Gastroesophageal sphincter (tissue), 4 donors: ENCODE data around the gene TNFRSF14. TPM values are rescaled to one million over a fixed set of nuclear protein-coding genes. Genes with fewer than 3 reads are reported as not detected.
A peak's percentile ranks its signal among the peaks of the same experiment; 100 is the strongest.

ENCODE experiments used
- ATAC-seq: fragments of 150-250 bp; one replicate; pipeline ENCODE4 v1.9.1; 2016; ENCODE audit warnings: mild to moderate bottlenecking, moderate library complexity
- H3K27ac ChIP-seq, 4 donors: fragments of 200-600 bp; sonication (generic) in 3 of 4; 1 replicate in 3 of 4; 2 replicates in 1 of 4; pipeline ENCODE4 v1.5.1; 2016 to 2019
- H3K27me3 ChIP-seq: fragments of 200-600 bp; sonication (generic); one replicate; pipeline ENCODE4 v1.5.1; 2019
- H3K36me3 ChIP-seq, 2 donors: fragments of 200-600 bp; sonication (generic); one replicate each; pipeline ENCODE4 v1.5.1; 2019; ENCODE audit warnings: control low read depth in 1 of 2
- H3K4me1 ChIP-seq, 3 donors: fragments of 200-600 bp; sonication (generic); 1 replicate in 2 of 3; 2 replicates in 1 of 3; pipeline ENCODE4 v1.5.1; 2016 to 2019; ENCODE audit warnings: control low read depth in 2 of 3
- H3K4me3 ChIP-seq, 2 donors: fragments of 200-600 bp; sonication (generic); one replicate each; pipeline ENCODE4 v1.5.1; 2019; ENCODE audit warnings: mild to moderate bottlenecking in 1 of 2, moderate library complexity in 1 of 2
- H3K9me3 ChIP-seq, 3 donors: fragments of 200-600 bp; sonication (generic); one replicate each; pipeline ENCODE4 v1.5.1; 2017 to 2019; ENCODE audit warnings: control low read depth in 2 of 3
- EP300 ChIP-seq: sonication (generic); formaldehyde crosslinking; IDR thresholded peaks from one replicate; pipeline ENCODE4 v1.6.1; 2017; ENCODE audit warnings: antibody characterized with exemption, mild to moderate bottlenecking
- POLR2A ChIP-seq, 2 donors: fragments of 450-650 bp; IDR thresholded peaks; one replicate each; pipeline ENCODE4 v1.6.1; 2017; ENCODE audit warnings: antibody characterized with exemption in 2 of 2, mild to moderate bottlenecking in 2 of 2, moderate library complexity in 1 of 2
- POLR2AphosphoS5 ChIP-seq: sonication (generic); formaldehyde crosslinking; IDR thresholded peaks from one replicate; pipeline ENCODE4 v1.6.1; 2017; ENCODE audit warnings: antibody characterized with exemption
- WGBS, 2 donors: methylation state at CpG; one replicate each; pipeline ENCODE4 v1.1.5; 2018; ENCODE audit warnings: low coverage in 1 of 2; 5-methylcytosine and 5-hydroxymethylcytosine counted together
- total RNA-seq, 4 donors: library from RNA; depleted of rRNA; stranded (reverse); fragments of >200 nt; gene quantifications; one replicate each; pipeline ENCODE4 v1.1.0, GENCODE V29; 2016
- TF ChIP-seq, protein P1 (sequence below), 4 experiments: fragments of 200-600 bp in 2 of 4; fragments of 450-650 bp in 2 of 4; sonication (generic) in 1 of 4; IDR thresholded peaks; one replicate each; pipeline ENCODE4 v1.5.1; 2017 to 2019; ENCODE audit warnings: antibody characterized with exemption in 4 of 4, mild to moderate bottlenecking in 2 of 4, moderate library complexity in 2 of 4

The TNFRSF14 gene
- total RNA-seq, 4 donors from 2014 or later, result 23.0 to 81.6 (median 36.9) TPM

DNA sequence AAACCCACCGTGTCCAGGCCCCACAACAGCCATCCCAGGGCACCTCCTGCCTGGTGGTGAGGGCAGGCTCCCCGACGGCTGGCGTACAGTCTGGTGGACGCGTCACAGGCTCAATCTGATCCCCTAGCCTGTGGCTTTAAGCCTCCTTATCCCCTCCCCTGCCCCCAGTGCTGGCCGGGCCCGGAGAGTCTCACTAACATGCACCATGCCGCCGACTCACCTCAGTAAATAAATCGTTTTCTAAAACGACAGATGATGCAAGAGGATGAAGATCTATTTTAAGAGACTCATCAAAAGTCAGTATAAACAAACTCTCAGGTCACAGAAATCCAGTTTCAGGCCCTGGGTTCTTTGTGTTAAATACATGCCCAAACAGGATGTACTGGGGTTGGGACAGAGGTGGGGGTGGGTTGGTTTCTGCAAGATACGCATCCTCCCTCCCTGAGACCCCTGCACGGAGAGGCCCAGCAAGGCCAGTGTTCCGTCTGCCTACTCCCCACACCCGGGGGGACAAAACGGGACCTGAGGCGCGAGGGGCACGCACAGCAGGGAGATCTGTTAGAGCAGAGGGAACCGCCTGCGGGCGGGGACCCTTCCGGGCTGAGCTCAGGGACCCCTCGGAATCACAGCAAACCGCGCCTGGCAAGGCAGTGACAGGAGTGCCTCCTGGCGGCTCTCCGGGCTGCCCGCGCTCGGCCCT is 32.8 kb upstream of the TNFRSF14 start:
- no peak for TF ChIP-seq POLR2AphosphoS5
- no peak for TF ChIP-seq POLR2A (IDR thresholded peaks at IDR 0.05)
- TF ChIP-seq, protein P1, sequence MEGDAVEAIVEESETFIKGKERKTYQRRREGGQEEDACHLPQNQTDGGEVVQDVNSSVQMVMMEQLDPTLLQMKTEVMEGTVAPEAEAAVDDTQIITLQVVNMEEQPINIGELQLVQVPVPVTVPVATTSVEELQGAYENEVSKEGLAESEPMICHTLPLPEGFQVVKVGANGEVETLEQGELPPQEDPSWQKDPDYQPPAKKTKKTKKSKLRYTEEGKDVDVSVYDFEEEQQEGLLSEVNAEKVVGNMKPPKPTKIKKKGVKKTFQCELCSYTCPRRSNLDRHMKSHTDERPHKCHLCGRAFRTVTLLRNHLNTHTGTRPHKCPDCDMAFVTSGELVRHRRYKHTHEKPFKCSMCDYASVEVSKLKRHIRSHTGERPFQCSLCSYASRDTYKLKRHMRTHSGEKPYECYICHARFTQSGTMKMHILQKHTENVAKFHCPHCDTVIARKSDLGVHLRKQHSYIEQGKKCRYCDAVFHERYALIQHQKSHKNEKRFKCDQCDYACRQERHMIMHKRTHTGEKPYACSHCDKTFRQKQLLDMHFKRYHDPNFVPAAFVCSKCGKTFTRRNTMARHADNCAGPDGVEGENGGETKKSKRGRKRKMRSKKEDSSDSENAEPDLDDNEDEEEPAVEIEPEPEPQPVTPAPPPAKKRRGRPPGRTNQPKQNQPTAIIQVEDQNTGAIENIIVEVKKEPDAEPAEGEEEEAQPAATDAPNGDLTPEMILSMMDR (IDR thresholded peaks at IDR 0.05), result no peak
- no peak for TF ChIP-seq EP300
- Histone ChIP-seq H3K4me3 (no peak overlapping the region), H3K9me3 (no peaks in the 10 kb centered on the region), H3K27ac (peak overlapping the region in 1 of 4 donors; percentile 0), H3K27me3 (peaks cover 12% of the 10 kb centered on the region), H3K4me1 (peaks cover 0 to 50% (median 24%) of the 10 kb centered on the region in 3 donors), H3K36me3 (peaks cover 0 to 33% of the 10 kb centered on the region in 2 donors)
- WGBS, 2 donors, result 41 to 57% methylated on average over 3 to 5 of the region's 32 CpGs
- no peak for ATAC-seq

DNA sequence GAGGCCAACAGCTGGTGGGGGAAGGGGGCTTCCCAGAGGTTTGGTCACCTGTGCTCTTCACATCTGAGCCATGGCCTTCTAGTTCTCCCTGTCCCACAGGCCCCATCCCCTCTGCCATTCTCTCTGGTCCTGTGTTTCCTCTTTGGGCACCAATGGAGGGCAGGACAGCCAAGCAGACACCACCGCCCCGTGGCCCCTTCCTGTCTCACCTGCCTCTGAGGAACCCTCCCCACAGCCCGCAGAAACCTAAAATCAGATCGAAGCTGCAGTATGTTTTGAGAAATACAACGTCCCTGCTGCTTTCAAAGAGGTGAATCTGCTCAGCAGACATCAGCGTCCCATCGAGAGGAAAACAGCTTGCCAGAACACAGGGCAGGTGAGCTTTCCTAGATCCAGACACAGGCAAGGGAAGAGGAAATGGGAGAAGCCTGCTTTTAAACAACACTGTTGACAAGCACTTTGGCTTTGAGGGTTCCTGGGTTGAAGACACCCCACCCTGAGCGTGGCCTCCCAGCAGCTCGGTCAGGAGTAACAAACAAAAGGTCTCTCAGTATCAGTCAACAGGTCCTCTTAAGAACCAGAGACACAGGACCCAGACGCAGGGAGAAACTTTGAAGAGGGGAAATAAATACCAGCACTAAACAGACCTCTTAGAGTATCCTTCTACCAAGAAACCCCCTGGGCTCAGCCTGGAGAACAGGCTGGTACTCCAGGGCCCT is 32.1 kb upstream of the TNFRSF14 start:
- WGBS, 2 donors, result 81% methylated on average over 6 of the region's 10 CpGs; no CpG with 5 or more reads in 1 of the 2 donors

GRCh38 chr1:2525572-2525919 is 30.6 kb upstream of the TNFRSF14 start:
- Histone ChIP-seq H3K27me3 (peaks cover 35% of the 10 kb centered on the region), H3K27ac (peak overlapping the region in 3 of 4 donors; percentile 82 to 94 (median 84)), H3K4me3 (peak overlapping the region; percentile 78 to 89), H3K9me3 (no peaks in the 10 kb centered on the region), H3K36me3 (peaks cover 0 to 11% of the 10 kb centered on the region in 2 donors), H3K4me1 (peaks cover 0 to 72% (median 35%) of the 10 kb centered on the region in 3 donors)
- WGBS, 2 donors, result 0% methylated on average over 1 of the region's 20 CpGs; no CpG with 5 or more reads in 1 of the 2 donors
- TF ChIP-seq POLR2A (IDR thresholded peaks at IDR 0.05) (no peak), POLR2AphosphoS5 (no peak), EP300 (no peak)
- TF ChIP-seq, protein P1 (IDR thresholded peaks at IDR 0.05), result no peak
- no peak for ATAC-seq

More for the DNA sequence above, 32.1 kb upstream of the TNFRSF14 start:
- Histone ChIP-seq H3K27ac (peak overlapping the region in 1 of 4 donors; percentile 0), H3K4me3 (peak overlapping the region in 1 of 2 donors; percentile 89), H3K27me3 (peaks cover 20% of the 10 kb centered on the region), H3K36me3 (peaks cover 0 to 26% of the 10 kb centered on the region in 2 donors), H3K9me3 (no peaks in the 10 kb centered on the region), H3K4me1 (peaks cover 0 to 57% (median 27%) of the 10 kb centered on the region in 3 donors)
- TF ChIP-seq POLR2AphosphoS5, result no peak
- TF ChIP-seq EP300, result no peak
- TF ChIP-seq, protein P1 (IDR thresholded peaks at IDR 0.05), result no peak
- no peak for TF ChIP-seq POLR2A (IDR thresholded peaks at IDR 0.05)
- ATAC-seq, result no peak

DNA sequence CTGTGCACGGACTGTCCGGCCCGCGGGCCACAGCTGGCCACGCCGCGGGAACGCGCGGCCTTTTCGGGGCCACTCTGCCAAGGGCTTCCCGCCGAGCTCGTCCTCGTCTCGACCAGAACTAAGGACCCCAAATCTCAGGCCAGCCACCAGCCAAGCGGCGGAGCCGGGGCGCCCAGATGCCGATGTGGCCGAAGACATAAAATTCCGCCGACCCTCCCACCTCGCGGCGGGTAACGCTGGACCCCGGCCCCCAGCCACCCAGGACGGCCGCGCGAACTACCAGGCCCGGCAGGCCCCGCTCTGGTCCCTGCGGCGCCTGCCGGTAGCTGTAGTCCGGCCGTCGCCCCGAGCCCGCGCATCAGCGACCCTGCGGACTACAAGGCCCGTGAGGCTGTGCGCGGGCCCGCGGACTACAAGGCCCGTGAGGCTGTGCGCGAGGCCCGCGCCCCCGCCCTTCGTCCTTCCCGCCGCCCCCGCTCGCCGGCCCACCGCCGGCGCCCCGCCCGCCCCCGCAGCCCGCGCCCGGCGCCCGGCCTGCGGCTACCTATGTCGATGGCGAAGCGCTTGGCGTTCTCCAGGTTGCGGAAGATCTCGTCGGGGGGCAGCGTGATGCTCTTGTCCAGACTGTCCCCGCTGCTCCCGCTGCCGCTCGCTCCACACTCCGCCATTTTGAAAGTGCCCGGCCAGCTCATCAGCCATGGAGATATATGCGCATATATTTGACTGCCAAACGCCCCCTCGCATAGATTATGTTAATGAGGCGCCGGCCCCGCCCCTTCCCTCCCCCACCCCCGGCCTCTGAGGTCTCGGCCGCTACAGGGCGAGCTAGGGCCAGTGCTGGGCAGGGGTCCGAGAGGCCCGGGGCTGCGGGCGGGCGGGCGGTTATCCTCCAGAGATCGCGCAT is 30.0 kb upstream of the TNFRSF14 start, which contains the start of gene PANK4:
Gene PANK4, minus strand, starts transcription at position 677 of the 904 bp plus-strand sequence. Its CDS starts 9 bp downstream, at position 668.
- Histone ChIP-seq H3K27ac (peak within 1 kb of the TSS in 3 of 4 donors; percentile 82 to 94 (median 84)), H3K36me3 (peaks cover 0 to 5% of the 10 kb centered on the region in 2 donors), H3K4me1 (peaks cover 0 to 78% (median 41%) of the 10 kb centered on the region in 3 donors), H3K27me3 (peaks cover 41% of the 10 kb centered on the region), H3K4me3 (peak within 1 kb of the TSS; percentile 78 to 89), H3K9me3 (no peaks in the 10 kb centered on the region)
- TF ChIP-seq, protein P1 (IDR thresholded peaks at IDR 0.05), result peak in 3 of 4 experiments; percentile 23 to 37 (median 28)
- peak in 1 of 2 donors; percentile 50 for TF ChIP-seq POLR2A (IDR thresholded peaks at IDR 0.05)
- TF ChIP-seq POLR2AphosphoS5, result peak; percentile 31
- TF ChIP-seq EP300, result no peak
- ATAC-seq, result peak; percentile 97
- no CpG with 5 or more reads among the region's 107 CpGs for WGBS, 2 donors
